SJSA1 (cell line): ENCODE results near the gene IL12RB1. TPM values are rescaled to one million over a fixed set of nuclear protein-coding genes. Genes with fewer than 3 reads are reported as not detected.

Experiments used
- DNase-seq, 2 experiments: peaks; one replicate each; pipeline ENCODE4 v3.0.0-alpha.2; 2015 to 2020; ENCODE audit warnings: low spot score in 2 of 2, low read depth in 1 of 2
- H3K27ac ChIP-seq: fragments of 250-450 bp; sonication (Bioruptor Pico); 2 replicates; pipeline ENCODE4 v1.5.1; 2020; ENCODE audit warnings: mild to moderate bottlenecking, moderate library complexity
- H3K27me3 ChIP-seq: fragments of 250-450 bp; sonication (Bioruptor Pico); replicated peaks from 2 replicates; pipeline ENCODE4 v1.5.1; 2020; ENCODE audit warnings: mild to moderate bottlenecking, moderate library complexity
- H3K36me3 ChIP-seq: fragments of 250-450 bp; sonication (Bioruptor Pico); 2 replicates; pipeline ENCODE4 v1.5.1; 2020; ENCODE audit warnings: mild to moderate bottlenecking
- H3K4me1 ChIP-seq: fragments of 250-450 bp; sonication (Bioruptor Pico); replicated peaks from 2 replicates; pipeline ENCODE4 v1.6.1; 2021; ENCODE audit warnings: mild to moderate bottlenecking
- H3K4me3 ChIP-seq: fragments of 250-450 bp; sonication (Bioruptor Pico); 2 replicates; pipeline ENCODE4 v1.5.1; 2020; ENCODE audit warnings: mild to moderate bottlenecking
- H3K9me3 ChIP-seq: fragments of 250-450 bp; sonication (Bioruptor Pico); replicated peaks from 2 replicates; pipeline ENCODE4 v1.5.1; 2020; ENCODE audit warnings: mild to moderate bottlenecking
- total RNA-seq: library from RNA; depleted of rRNA; stranded (reverse); fragments of >200 nt; shearing (Covaris generic); gene quantifications from 2 replicates; pipeline ENCODE4 v1.2.3, GENCODE V29; 2014; rRNA removed

Gene IL12RB1
- total RNA-seq, 1 experiment from 2014 or later = 0.21 TPM

GRCh38 chr19:18010149-18010548 is 76.6 kb downstream of the IL12RB1 start:
- Histone ChIP-seq H3K27ac (no peak overlapping the region), H3K4me1 (peaks cover 31% of the 10 kb centered on the region), H3K9me3 (no peaks in the 10 kb centered on the region), H3K4me3 (no peak overlapping the region), H3K36me3 (peaks cover 54% of the 10 kb centered on the region), H3K27me3 (no peaks in the 10 kb centered on the region)
- no peak for DNase-seq

- no peaks in the 10 kb centered on the region for H3K27me3 ChIP-seq
- peak in 1 of 2 experiments; percentile 64 for DNase-seq
- peaks cover 31% of the 10 kb centered on the region for H3K4me1 ChIP-seq
- H3K9me3 ChIP-seq = no peaks in the 10 kb centered on the region
- no peak overlapping the region for H3K4me3 ChIP-seq
- H3K27ac ChIP-seq = no peak overlapping the region
- H3K36me3 ChIP-seq = peaks cover 52% of the 10 kb centered on the region
Observed at GRCh38 chr19:18009412-18010066, 77.2 kb downstream of the IL12RB1 start.

Other genes starting within 250 kb of the IL12RB1 start
- gene JAK3, start 239.0 kb downstream of the IL12RB1 start, total RNA-seq = 5.4 and 6.9 TPM in 2 replicates
- gene RPL18A, start 227.0 kb downstream of the IL12RB1 start, total RNA-seq = 821 and 921 TPM in 2 replicates
- gene SLC5A5, start 215.0 kb downstream of the IL12RB1 start, total RNA-seq = not detected in 2 replicates
- 41.1 and 55.2 TPM in 2 replicates for gene CCDC124, start 153.9 kb downstream of the IL12RB1 start, total RNA-seq
- gene KCNN1, start 119.8 kb downstream of the IL12RB1 start, total RNA-seq = not detected in 2 replicates
- gene ARRDC2, start 78.8 kb downstream of the IL12RB1 start, total RNA-seq = 21.4 and 41.9 TPM in 2 replicates
- 1.2 and 2.3 TPM in 2 replicates for gene MAST3, start 10.8 kb upstream of the IL12RB1 start, total RNA-seq
- 24.2 and 35.0 TPM in 2 replicates for gene PIK3R2, start 66.2 kb upstream of the IL12RB1 start, total RNA-seq
- gene IFI30, start 86.9 kb upstream of the IL12RB1 start, total RNA-seq = 2.7 TPM in 1 of 2 replicates, not detected in the other
- 42.3 and 52.0 TPM in 2 replicates for gene MPV17L2, start 106.3 kb upstream of the IL12RB1 start, total RNA-seq
- gene RAB3A, start 117.1 kb upstream of the IL12RB1 start, total RNA-seq = 1.2 and 3.4 TPM in 2 replicates
- not detected in 2 replicates for gene PDE4C, start 139.5 kb upstream of the IL12RB1 start, total RNA-seq
- 0.13 and 0.22 TPM in 2 replicates for gene IQCN, start 187.5 kb upstream of the IL12RB1 start, total RNA-seq
- 17.2 and 69.6 TPM in 2 replicates for gene JUND, start 194.7 kb upstream of the IL12RB1 start, total RNA-seq
- gene LSM4, start 236.1 kb upstream of the IL12RB1 start, total RNA-seq = 395 and 478 TPM in 2 replicates